ENCODE results near the gene MOCS1.
"Not testable (repeated sequence)": the region's sequence is repeated elsewhere in the genome, so short reads cannot be mapped to it uniquely, and the experiment has no call there.

MOCS1 gene

GRCh38 chr6:39934131-39934757 lies at the start of gene MOCS1:
Gene MOCS1, minus strand, starts transcription at chr6:39934462. Its CDS starts 45 bp downstream, at chr6:39934417.
- DNase-seq: peak; percentile 11 to 16

DNA sequence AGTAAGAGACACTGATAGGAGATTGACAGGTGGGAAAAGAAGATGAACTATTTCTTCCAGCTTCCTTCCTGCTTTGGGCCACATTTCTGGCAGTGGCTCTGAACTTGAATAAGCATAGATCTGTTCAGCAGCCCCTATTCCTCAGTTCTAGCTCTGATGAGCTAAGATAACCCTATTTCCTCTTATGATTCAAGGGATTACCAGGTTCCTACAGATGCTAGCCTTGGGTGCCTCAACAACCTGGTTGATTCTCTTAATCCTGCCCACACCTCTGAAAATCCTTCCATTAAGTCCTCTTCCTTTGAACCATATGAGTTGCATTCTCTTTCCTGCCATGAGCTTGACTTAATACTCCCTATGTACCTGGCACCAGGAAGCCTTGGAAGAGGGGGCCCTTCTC lies 49.8 kb upstream of the MOCS1 start:
- DNase-seq: no peak

GRCh38 chr6:39983193-39983592 lies 48.9 kb upstream of the MOCS1 start:
- no peak for DNase-seq

DNA sequence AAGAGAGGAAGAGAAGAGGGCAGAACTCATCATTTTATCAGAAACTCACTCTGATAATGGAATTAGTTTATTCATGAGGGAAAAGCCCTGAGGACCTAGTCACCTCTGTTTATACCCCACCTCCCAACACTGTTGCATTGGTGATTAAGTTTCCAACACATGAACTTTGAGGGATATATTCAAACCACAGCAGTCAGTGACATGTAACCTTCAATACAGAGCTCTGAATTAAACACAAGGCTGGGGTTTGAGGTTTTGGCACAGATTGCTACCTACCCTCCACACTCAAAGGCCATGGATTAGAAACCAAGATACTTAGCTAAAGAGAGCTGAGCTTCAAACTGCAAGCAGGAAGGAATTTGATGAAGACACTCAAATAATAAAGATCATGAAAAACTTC lies 48.5 kb upstream of the MOCS1 start:
- no peak for DNase-seq

DNA sequence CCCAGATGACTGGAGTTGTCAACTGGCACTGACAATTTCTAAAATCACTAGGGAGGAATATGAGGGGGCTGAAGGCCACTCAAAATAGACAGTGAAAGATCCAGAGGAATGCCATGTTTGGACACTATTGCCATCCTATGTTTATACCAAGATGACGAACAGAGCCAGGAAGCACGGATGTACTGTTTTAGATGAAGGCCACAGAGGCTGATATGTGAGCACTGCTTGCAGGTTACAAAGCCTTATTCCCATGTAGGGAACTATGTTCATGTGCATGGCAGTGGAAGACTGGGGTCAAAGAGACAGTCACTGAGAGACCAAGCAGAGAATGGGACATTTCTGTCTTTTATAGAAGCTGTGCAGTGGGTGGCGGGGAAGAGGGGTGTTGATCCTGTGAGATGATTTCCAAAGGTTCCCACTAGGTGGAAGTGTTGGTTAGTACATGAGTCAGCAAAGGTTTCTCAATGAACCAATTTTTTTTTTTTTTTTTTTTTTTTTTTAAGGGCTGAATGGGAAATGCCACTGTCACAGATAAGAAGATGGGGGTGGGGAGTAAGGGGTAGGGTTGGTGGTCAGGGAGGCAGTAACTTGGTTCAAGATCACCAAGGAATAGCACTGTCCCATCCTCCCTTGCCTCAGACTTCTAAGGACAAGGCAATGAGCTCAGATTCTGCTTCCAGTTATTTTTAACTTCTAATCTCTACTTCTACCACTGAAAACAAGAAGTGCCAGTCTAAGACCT lies 46.7 kb upstream of the MOCS1 start:
- DNase-seq: no peak

DNA sequence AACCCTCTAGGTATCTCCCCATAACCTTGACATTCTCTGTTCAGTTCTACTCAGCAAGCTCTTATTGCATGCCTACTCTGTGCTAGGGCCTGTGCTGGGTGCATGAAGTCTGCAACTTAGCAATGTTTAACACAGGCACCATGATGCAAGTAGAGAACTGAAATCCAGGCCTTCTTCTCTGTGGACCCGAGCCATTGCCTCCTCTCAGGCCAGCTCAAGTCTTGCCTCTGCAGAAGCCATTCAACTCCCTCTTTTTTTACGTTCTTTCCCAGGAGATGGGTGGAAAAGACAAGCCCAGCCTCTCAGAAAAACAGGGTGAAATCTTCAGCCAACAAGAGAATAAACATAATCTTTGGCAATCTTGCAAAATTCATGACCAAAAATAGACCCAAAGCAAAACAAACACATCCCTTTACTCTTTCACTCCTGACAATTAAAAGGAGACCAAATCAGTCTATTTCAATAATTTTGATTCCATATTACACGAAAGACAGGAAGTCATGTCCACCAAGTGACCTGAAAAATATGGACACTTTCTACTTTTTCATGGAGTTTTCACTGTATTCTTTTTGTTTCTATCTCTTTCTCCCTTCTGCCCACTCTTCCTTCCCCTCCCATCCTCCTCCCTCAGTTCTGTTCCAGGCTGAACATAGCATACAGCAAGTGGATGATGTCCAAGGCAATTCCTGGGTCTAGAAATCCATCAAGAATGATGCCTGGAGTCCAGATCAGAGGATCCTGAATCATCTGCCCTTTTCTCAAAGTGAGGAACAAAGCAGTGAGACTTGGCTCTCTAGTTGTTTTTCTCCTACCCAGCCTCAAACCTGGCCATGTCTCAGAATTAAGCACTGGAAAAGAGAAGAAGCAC lies 45.4 kb upstream of the MOCS1 start:
- DNase-seq: no peak

DNA sequence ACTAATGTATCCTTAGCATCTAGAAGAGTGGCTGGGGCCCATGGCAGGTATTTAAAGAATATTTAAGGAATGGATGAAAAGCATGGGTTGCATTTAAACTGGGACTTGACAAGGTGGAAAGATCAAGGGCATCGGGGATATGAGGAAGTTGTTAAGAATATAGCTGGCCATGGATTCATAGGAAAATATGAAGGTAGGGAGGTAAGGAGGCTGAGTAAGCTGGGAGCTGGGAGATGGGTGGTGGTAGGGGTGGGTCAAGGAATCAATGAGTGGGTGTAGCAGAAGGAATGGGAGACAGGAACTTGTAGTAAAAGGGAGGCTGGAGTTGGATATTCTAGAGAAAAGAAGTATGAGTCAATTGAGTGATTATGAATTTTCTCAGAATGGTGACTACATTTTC lies 44.0 kb upstream of the MOCS1 start:
- DNase-seq: no peak

DNA sequence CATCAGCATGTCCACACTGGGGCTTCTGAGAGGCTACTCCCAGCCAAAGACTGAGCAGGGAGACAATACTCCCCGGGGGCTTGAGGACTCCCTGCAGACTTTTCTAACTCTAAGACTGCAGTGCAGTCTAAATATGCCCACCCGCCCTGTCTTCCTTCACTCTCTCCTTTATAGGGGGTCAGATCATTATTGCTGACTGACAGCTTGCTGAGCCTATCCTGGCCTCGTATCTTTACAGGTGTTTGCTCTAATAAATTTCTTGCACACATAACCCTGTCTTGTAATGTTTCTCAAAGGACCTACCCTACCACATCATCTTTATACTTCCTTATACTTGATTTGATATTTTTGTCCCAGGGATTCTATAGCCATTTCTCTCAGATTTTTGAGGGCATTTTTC lies 39.4 kb upstream of the MOCS1 start:
- DNase-seq: no peak

DNA sequence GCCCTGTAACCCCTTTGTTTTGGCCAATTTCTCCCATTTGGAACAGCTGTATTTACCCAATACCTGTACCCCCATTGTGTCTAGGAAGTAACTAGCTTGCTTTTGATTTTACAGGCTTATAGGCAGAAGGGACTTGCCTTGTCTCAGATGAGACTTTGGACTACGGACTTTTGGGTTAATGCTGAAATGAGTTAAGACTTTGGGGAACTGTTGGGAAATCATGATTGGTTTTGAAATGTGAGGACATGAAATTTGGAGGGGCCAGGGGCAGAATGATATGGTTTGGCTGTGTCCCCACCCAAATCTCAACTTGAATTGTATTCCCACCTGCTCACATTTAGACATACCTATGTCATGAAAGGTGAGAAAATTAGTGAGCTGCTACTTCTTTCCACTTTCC lies 38.5 kb upstream of the MOCS1 start:
- not testable (repeated sequence) for DNase-seq

DNA sequence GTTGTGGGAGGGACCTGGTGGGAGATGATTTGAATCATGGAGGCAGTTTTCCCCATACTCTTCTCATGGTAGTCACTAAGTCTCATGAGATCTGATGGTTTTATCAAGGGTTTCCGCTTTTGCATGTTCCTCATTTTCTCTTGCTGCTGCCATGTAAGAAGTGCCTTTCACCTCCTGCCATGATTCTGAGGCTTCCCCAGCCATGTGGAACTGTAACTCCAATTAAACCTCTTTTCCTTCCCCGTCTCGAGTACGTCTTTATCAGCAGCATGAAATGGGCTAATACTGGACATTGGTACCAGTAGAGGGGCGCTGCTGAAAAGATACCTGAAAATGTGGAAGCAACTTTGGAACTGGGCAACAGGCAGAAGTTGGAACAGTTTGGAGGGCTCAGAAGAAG lies 36.9 kb upstream of the MOCS1 start:
- DNase-seq: not testable (repeated sequence)

- DNase-seq: no peak
Measured at GRCh38 chr6:39965751-39966150, 31.5 kb upstream of the MOCS1 start.

- DNase-seq: no peak
Measured at GRCh38 chr6:39964530-39964929, 30.3 kb upstream of the MOCS1 start.

DNA sequence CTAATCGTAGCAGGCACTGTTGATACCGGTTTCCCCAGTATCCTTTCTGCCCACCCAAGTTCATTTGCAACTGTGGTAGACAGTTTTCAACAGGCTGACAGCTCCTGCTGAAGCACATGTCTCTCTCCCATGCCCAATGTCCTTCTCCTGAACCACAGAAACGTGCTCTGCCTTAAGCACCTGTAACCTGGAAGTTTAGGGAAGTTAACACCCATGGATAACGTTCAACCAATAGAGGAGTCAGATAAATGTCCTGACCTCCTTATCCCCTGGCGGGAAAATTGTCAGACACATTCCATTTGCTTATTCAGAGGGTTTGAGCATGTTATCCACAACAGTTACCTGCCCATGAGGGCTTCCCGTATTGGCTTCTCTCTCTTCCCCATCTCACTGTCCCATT lies 29.8 kb upstream of the MOCS1 start:
- no peak for DNase-seq

- no peak for DNase-seq
Measured at GRCh38 chr6:39962831-39963230, 28.6 kb upstream of the MOCS1 start.

- DNase-seq: no peak
Measured at GRCh38 chr6:39961178-39961577, 26.9 kb upstream of the MOCS1 start.

- DNase-seq: no peak
Measured at GRCh38 chr6:39958947-39959346, 24.7 kb upstream of the MOCS1 start.

DNA sequence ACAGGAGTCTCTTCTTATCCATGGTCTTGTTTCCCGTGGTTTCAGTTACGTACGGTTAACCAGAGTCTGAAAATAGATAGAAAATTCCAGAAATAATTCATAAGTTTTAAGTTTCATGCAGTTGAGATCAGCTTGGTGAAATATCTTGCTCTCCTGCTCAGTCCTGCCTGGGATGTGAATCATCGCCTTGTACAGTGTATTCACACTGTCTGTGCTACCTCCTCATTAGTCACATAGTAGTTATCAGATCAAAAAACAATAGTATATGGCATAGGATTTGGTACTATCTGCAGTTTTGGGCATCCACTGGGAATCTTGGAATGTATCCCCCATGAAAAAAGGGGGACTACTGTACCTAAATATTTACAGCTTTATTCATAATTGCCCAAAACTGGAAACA lies 22.7 kb upstream of the MOCS1 start:
- DNase-seq: no peak

DNA sequence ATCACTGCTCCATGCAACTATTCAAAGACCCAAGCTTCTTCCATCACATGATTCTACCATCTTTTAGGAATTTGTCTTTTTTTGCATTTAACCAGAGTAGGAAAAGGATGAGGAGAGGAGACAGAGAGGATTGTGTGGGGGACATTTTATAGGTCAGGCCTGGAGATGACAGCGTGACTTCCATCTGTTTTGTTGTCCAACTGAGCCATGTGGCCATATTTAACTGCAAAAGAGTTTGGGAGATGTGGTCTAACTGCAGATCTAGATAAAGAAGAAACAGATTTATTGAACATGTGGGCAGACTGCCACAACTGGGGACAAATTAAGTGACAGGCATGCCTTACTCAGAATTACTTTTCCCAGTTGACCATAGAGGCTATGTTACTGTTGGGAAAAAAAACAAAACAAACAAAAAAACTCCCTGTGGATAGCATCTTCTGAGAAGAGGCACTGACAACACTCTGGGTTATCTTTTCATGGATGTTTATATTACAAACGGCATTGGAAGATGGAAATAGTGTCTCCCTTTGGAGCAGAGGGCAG lies 18.9 kb upstream of the MOCS1 start:
- no peak for DNase-seq

GRCh38 chr6:39952167-39952566 lies 17.9 kb upstream of the MOCS1 start:
- DNase-seq: no peak

- no peak for DNase-seq
Measured at GRCh38 chr6:39951716-39952115, 17.5 kb upstream of the MOCS1 start.

DNA sequence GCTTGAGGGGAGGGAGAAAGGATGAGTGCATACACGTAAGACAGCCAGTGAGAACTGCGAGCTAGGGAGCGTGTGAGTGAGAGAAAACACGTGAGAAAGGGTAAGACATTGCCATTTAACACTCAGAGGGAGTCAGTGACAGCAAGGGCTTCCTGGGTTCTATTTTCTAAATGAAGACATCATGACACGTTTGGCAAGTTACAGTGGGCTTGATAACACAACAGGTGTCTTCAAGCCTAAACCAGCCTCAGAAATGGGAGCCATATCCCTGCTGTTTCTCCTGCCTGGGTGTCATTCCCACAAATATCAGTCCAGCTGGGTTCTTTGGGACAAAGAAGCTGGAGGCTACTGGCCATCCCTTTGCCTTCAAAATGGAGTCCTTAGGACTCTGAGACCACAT lies 16.9 kb upstream of the MOCS1 start:
- no peak for DNase-seq

- no peak for DNase-seq
Measured at GRCh38 chr6:39950125-39950720, 16.0 kb upstream of the MOCS1 start.

GRCh38 chr6:39948199-39948791 lies 14.0 kb upstream of the MOCS1 start:
- DNase-seq: no peak
